HepG2 (cell line): ENCODE results near the gene UNC5B. TPM values are rescaled to one million over a fixed set of nuclear protein-coding genes. Genes with fewer than 3 reads are reported as not detected.

Experiments
- ATAC-seq: fragments of 200-7000 bp; cut with Tn5 transposase; 3 replicates; pipeline ENCODE4 v1.9.1; 2020; ENCODE audit warnings: mild to moderate bottlenecking, moderate library complexity
- BruUV-seq: library from RNA; stranded (reverse); fragments of 400-500 nt; replicated peaks from 2 replicates; lab custom pipeline; 2021; lab: Mats Ljungman, UMichigan
- CTCF ChIA-PET: fragments of 300-600 bp; formaldehyde crosslinking; extraction: SDS; loops from one replicate; lab custom pipeline; 2021; ENCODE audit warnings: low total read pairs, inconsistent platforms, low intra/inter-chr PET ratio; lab: Yijun Ruan, JAX
- POLR2A ChIA-PET: fragments of 350-600 bp; sonication (Branson Sonifier 250); formaldehyde crosslinking; loops from one replicate; lab custom pipeline; 2020; ENCODE audit warnings: antibody characterized with exemption, inconsistent platforms; lab: Yijun Ruan, JAX
- DNase-seq: peaks from one replicate; pipeline ENCODE4 v3.0.0-alpha.2; 2015; ENCODE audit warnings: low spot score
- FAIRE-seq: peaks from 3 replicates; lab custom pipeline; 2011; peaks lifted over from hg19 to GRCh38; lab: Jason Lieb, UNC
- H2AFZ ChIP-seq: one replicate; pipeline ENCODE4 v1.6.1; 2011; ENCODE audit warnings: low read length, inconsistent platforms
- H3K27ac ChIP-seq: fragments of 300-600 bp; 3 replicates; pipeline ENCODE4 v1.8.0; 2011; ENCODE audit warnings: mixed run types, mild to moderate bottlenecking, mixed read lengths, low read length, inconsistent platforms; ENCODE audit not compliant: insufficient read depth; ENCODE audit errors: extremely low read length
- H3K27me3 ChIP-seq, 2 experiments: fragments of 200-600 bp in 1 of 2; 2 replicates in 1 of 2; 3 replicates in 1 of 2; pipeline versions ENCODE4 v1.6.0 to v1.8.0; 2011; ENCODE audit warnings: low read length in 2 of 2, mild to moderate bottlenecking in 2 of 2, moderate library complexity in 2 of 2, inconsistent platforms in 1 of 2; ENCODE audit not compliant: insufficient read depth in 2 of 2, control insufficient read depth in 1 of 2
- H3K36me3 ChIP-seq, 2 experiments: fragments of 200-600 bp in 1 of 2; replicated peaks in 1 of 2; 2 replicates in 1 of 2; 3 replicates in 1 of 2; pipeline versions ENCODE4 v1.5.1 to v1.8.0; 2011; ENCODE audit warnings: low read length in 2 of 2, inconsistent platforms in 1 of 2; ENCODE audit not compliant: insufficient read depth in 2 of 2, control insufficient read depth in 1 of 2
- H3K4me1 ChIP-seq: 2 replicates; pipeline ENCODE4 v1.5.1; 2012; ENCODE audit warnings: low read length, inconsistent platforms; ENCODE audit not compliant: insufficient read depth
- H3K4me2 ChIP-seq: 2 replicates; pipeline ENCODE4 v1.6.0; 2011; ENCODE audit warnings: low read depth, low read length, inconsistent platforms
- H3K4me3 ChIP-seq, 3 experiments: fragments of 200-600 bp in 1 of 3; sonication (generic), shearing (Covaris generic) in 1 of 3; replicated peaks in 1 of 3; 2 replicates each; pipeline ENCODE4 v1.5.1; 2011 to 2016; ENCODE audit warnings: low read length in 3 of 3, inconsistent platforms in 2 of 3, low read depth in 2 of 3, mild to moderate bottlenecking in 2 of 3, control low read depth in 1 of 3, mixed read lengths in 1 of 3; ENCODE audit not compliant: insufficient read depth in 1 of 3
- H3K79me2 ChIP-seq: one replicate; pipeline ENCODE4 v1.6.1; 2011; ENCODE audit warnings: low read length, inconsistent platforms; ENCODE audit not compliant: insufficient read depth
- H3K9ac ChIP-seq: 2 replicates; pipeline ENCODE4 v1.6.0; 2011; ENCODE audit warnings: mild to moderate bottlenecking, low read depth, low read length, inconsistent platforms; ENCODE audit not compliant: insufficient read depth
- H3K9me3 ChIP-seq: 2 replicates; pipeline ENCODE4 v1.5.1; 2012; ENCODE audit warnings: mild to moderate bottlenecking, low read length
- H4K20me1 ChIP-seq: 2 replicates; pipeline ENCODE4 v1.6.0; 2011; ENCODE audit warnings: inconsistent platforms, mild to moderate bottlenecking, low read length, moderate library complexity; ENCODE audit not compliant: insufficient read depth
- CTCF ChIP-seq: sonication (generic); formaldehyde crosslinking; IDR thresholded peaks from 2 replicates; pipeline ENCODE4 v1.5.0; 2020; ENCODE audit warnings: mild to moderate bottlenecking, missing genetic modification reagents, moderate library complexity
- GATA4 ChIP-seq: sonication (generic); IDR thresholded peaks from 2 replicates; pipeline ENCODE4 v1.6.1; 2016; ENCODE audit warnings: antibody characterized with exemption, low read depth, borderline replicate concordance
- HNRNPL ChIP-seq: fragments of 200-400 bp; formaldehyde crosslinking; IDR thresholded peaks from 2 replicates; pipeline ENCODE4 v1.6.1; 2017; ENCODE audit warnings: mild to moderate bottlenecking, low read depth, low read length
- IRF2 ChIP-seq: IDR thresholded peaks from 2 replicates; pipeline ENCODE4 v1.6.1; 2018; ENCODE audit warnings: missing genetic modification reagents, missing compliant biosample characterization
- RORA ChIP-seq: sonication (generic); formaldehyde crosslinking; IDR thresholded peaks from 2 replicates; pipeline ENCODE4 v1.5.0; 2020; ENCODE audit warnings: mild to moderate bottlenecking, missing genetic modification reagents, moderate library complexity
- YEATS4 ChIP-seq: sonication (generic); formaldehyde crosslinking; IDR thresholded peaks from 2 replicates; pipeline ENCODE4 v1.4.0; 2020; ENCODE audit warnings: missing genetic modification reagents, borderline replicate concordance
- ZNF430 ChIP-seq: sonication (generic); formaldehyde crosslinking; IDR thresholded peaks from 2 replicates; pipeline ENCODE4 v1.9.0; 2021; ENCODE audit warnings: mild to moderate bottlenecking, missing genetic modification reagents
- ZNF543 ChIP-seq: sonication (generic); formaldehyde crosslinking; IDR thresholded peaks from 2 replicates; pipeline ENCODE4 v1.4.0; 2020; ENCODE audit warnings: mild to moderate bottlenecking, missing genetic modification reagents
- WGBS: methylation state at CpG from one replicate; pipeline ENCODE4 v1.1.6; 2017; ENCODE audit warnings: low lambda C conversion rate; 5-methylcytosine and 5-hydroxymethylcytosine counted together
- in situ Hi-C: cut with HindIII; loops from 2 replicates; pipeline ENCODE4 v1.10.0; 2017; ENCODE audit warnings: low pct_unique_long_range_greater_than_20kb; ENCODE audit not compliant: extremely low pct_ligation_motif_present
- intact Hi-C: fragments of 100-400 bp; cut with micrococcal nuclease; formaldehyde crosslinking; loops from one replicate; pipeline ENCODE4 v1.10.0; 2022; ENCODE audit not compliant: unreplicated experiment
- polyA plus RNA-seq, 8 experiments: library from polyadenylated mRNA; depleted of rRNA in 3 of 8; stranded (reverse) in 7 of 8; unstranded in 1 of 8; fragments of >200 nt; fragmentation: Illumina TruSeq in 4 of 8; extraction: Trizol in 4 of 8; gene quantifications; 2 replicates each; pipeline versions ENCODE4 v1.2.1 to v1.2.3, GENCODE V29; 2011 to 2016; ENCODE audit warnings: low read depth in 4 of 8, missing spikeins in 1 of 8, mixed read lengths in 1 of 8; ENCODE audit not compliant: insufficient read depth in 1 of 8
- total RNA-seq, 5 experiments: library from RNA; depleted of rRNA; stranded (reverse); fragments of >200 nt; fragmentation: Illumina TruSeq; extraction: Trizol; gene quantifications; 2 replicates each; pipeline ENCODE4 v1.2.3, GENCODE V29; 2016; ENCODE audit warnings: low read depth in 1 of 5

UNC5B gene
- total and polyA plus RNA-seq, 2 of the 13 experiments (the other 11 are each of a cell fraction or from before 2014, with no cell fraction given): 0.07 TPM

GRCh38 chr10:71177651-71178199 is 34.6 kb upstream of the UNC5B start:
- Histone ChIP-seq H3K4me2 (no peak overlapping the region), H3K4me3 (no peak overlapping the region), H3K36me3 (no peaks in the 10 kb centered on the region), H2AFZ (no peak overlapping the region), H3K4me1 (no peaks in the 10 kb centered on the region), H3K9ac (no peak overlapping the region), H4K20me1 (no peaks in the 10 kb centered on the region), H3K27ac (no peak overlapping the region), H3K27me3 (peaks cover 2 to 39% of the 10 kb centered on the region in 2 experiments; a peak in 4 of 5 replicates), H3K79me2 (no peaks in the 10 kb centered on the region), H3K9me3 (no peaks in the 10 kb centered on the region)
- POLR2A ChIA-PET: no interaction called here
- intact Hi-C loops (no loop called here), in situ Hi-C loops (no loop called here)
- ATAC-seq: no peak
- FAIRE-seq: no peak
- WGBS: 0% methylated on average over 3 of the region's 4 CpGs
- CTCF ChIA-PET: no interaction called here
- no peak for DNase-seq
- BruUV-seq: no TSS peak
- no peak for TF ChIP-seq HNRNPL
- TF ChIP-seq IRF2 (CRISPR knock-in tag): no peak
- no peak for TF ChIP-seq YEATS4 (CRISPR knock-in tag)
- TF ChIP-seq GATA4: no peak
- TF ChIP-seq RORA (CRISPR knock-in tag): no peak
- no peak for TF ChIP-seq ZNF543 (CRISPR knock-in tag)
- TF ChIP-seq ZNF430 (CRISPR knock-in tag): no peak
- no peak for TF ChIP-seq CTCF (CRISPR knock-in tag)
